WERI-Rb-1 (cell line): Measurements from ENCODE around the gene MAGI2.

Experiments used
- DNase-seq: peaks from one replicate; pipeline ENCODE4 v3.0.0-alpha.2; 2020
- H3K27ac ChIP-seq: fragments of 250-450 bp; sonication (Bioruptor Pico); 2 replicates; pipeline ENCODE4 v1.5.1; 2020; ENCODE audit warnings: mild to moderate bottlenecking, moderate library complexity
- H3K27me3 ChIP-seq: fragments of 250-450 bp; sonication (Bioruptor Pico); 2 replicates; pipeline ENCODE4 v1.5.1; 2021; ENCODE audit warnings: mild to moderate bottlenecking, low read depth, moderate library complexity; ENCODE audit not compliant: insufficient read depth, severe bottlenecking
- H3K36me3 ChIP-seq: fragments of 250-450 bp; sonication (Bioruptor Pico); 2 replicates; pipeline ENCODE4 v1.5.1; 2020; ENCODE audit warnings: mild to moderate bottlenecking, moderate library complexity
- H3K4me3 ChIP-seq: 2 replicates; pipeline ENCODE4 v1.5.1; 2011; ENCODE audit warnings: low read depth, mild to moderate bottlenecking, control low read depth, low read length
- H3K9me3 ChIP-seq: fragments of 250-450 bp; sonication (Bioruptor Pico); 2 replicates; pipeline ENCODE4 v1.5.1; 2021; ENCODE audit warnings: mild to moderate bottlenecking, moderate library complexity; ENCODE audit not compliant: severe bottlenecking
- TF ChIP-seq, protein P1 (sequence below): IDR thresholded peaks from 2 replicates; pipeline ENCODE4 v1.5.1; 2011; ENCODE audit warnings: low read depth, mild to moderate bottlenecking, control low read depth, inconsistent platforms, low read length

The MAGI2 gene

DNA sequence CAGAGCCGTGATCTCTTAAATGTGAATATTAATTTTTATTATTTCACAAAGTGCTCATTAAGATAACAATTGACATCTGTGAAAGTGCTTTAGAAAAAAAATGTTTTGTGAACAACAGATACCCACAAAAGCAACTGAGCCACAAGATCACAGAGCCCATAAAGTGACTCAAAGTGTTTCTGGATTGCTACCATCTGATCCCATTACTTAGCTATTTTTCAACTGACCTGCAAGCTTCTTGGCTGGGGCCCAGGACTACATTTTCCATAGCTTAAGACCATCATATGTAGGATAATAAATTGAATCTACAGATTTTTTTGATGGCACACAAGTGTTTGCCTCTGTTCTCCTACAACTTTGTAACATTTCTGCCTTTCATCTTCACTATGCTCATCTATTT, 980.4 kb downstream of the MAGI2 start:
- H3K27me3 ChIP-seq = no peaks in the 10 kb centered on the region
- no peak overlapping the region for H3K27ac ChIP-seq
- no peak for DNase-seq
- no peaks in the 10 kb centered on the region for H3K9me3 ChIP-seq
- TF ChIP-seq, protein P1, sequence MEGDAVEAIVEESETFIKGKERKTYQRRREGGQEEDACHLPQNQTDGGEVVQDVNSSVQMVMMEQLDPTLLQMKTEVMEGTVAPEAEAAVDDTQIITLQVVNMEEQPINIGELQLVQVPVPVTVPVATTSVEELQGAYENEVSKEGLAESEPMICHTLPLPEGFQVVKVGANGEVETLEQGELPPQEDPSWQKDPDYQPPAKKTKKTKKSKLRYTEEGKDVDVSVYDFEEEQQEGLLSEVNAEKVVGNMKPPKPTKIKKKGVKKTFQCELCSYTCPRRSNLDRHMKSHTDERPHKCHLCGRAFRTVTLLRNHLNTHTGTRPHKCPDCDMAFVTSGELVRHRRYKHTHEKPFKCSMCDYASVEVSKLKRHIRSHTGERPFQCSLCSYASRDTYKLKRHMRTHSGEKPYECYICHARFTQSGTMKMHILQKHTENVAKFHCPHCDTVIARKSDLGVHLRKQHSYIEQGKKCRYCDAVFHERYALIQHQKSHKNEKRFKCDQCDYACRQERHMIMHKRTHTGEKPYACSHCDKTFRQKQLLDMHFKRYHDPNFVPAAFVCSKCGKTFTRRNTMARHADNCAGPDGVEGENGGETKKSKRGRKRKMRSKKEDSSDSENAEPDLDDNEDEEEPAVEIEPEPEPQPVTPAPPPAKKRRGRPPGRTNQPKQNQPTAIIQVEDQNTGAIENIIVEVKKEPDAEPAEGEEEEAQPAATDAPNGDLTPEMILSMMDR = no peak
- no peak overlapping the region for H3K4me3 ChIP-seq
- no peaks in the 10 kb centered on the region for H3K36me3 ChIP-seq

DNA sequence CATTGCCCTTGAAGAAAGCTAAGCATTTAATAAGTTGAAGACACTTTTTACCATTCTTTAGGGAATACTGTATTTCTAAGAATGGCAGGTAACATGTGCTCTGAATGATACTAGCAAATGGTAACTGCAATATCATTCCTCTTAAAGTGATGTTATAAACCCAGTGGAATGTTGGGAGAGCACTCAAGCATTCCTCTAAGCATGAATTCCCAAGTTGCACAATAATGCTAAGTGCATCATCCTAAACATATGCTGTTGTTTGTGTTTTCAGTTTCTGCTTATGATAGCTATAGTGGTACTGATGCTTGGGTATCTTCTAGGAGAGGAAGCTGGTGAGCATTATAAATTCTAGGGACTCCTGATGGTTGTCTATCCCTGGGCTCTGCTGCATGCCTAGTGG, 980.9 kb downstream of the MAGI2 start:
- Histone ChIP-seq H3K36me3 (no peaks in the 10 kb centered on the region), H3K27ac (no peak overlapping the region), H3K27me3 (no peaks in the 10 kb centered on the region), H3K9me3 (no peaks in the 10 kb centered on the region), H3K4me3 (no peak overlapping the region)
- TF ChIP-seq, protein P1 = no peak
- DNase-seq = no peak

DNA sequence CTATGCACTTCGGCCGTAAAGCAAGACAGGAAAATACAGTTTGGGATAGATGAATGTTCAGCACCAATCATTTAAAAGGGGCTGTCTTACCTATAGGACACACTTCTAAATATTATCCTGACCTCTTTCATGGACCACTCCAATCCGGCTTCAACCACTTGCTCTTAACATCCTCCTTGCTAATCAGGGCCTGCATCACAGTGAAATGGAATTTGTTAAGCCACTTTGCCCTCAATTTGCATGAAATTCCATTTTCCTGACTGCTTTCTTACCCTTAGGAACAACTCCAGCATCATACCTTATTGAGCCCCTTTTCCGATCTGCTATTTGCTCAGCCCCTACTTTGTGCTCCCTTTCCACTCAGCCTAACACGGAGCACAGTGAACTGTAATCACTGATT, 987.6 kb downstream of the MAGI2 start:
- TF ChIP-seq, protein P1 = no peak
- Histone ChIP-seq H3K27me3 (no peaks in the 10 kb centered on the region), H3K36me3 (no peaks in the 10 kb centered on the region), H3K4me3 (no peak overlapping the region), H3K9me3 (no peaks in the 10 kb centered on the region), H3K27ac (no peak overlapping the region)
- DNase-seq = no peak

DNA sequence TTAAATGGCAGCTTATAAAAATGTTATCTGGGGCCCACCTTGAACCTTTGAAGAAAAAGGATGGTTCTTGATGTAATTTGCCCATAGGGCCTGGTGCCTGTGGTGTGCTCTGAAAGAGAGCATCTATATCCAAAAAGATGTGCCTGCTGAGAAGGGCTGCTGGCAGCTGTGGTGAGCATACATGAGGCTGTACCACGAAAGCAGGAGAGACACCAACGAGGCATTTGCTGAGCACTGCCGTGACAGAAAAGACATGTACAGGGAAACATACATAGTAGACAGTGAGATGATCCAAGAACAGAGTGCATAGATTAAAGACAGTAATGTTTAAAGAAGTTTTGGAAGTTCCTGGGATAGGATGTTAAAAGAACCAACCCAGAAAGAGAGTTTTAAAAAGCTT, 990.4 kb downstream of the MAGI2 start:
- Histone ChIP-seq H3K9me3 (no peaks in the 10 kb centered on the region), H3K4me3 (no peak overlapping the region), H3K36me3 (no peaks in the 10 kb centered on the region), H3K27me3 (no peaks in the 10 kb centered on the region), H3K27ac (no peak overlapping the region)
- no peak for DNase-seq
- TF ChIP-seq, protein P1 = no peak

GRCh38 chr7:78450706-78451105, 1002.8 kb downstream of the MAGI2 start:
- DNase-seq = no peak
- no peak overlapping the region for H3K4me3 ChIP-seq
- H3K27ac ChIP-seq = no peak overlapping the region
- no peaks in the 10 kb centered on the region for H3K9me3 ChIP-seq
- TF ChIP-seq, protein P1 = no peak
- no peaks in the 10 kb centered on the region for H3K27me3 ChIP-seq
- no peaks in the 10 kb centered on the region for H3K36me3 ChIP-seq

- DNase-seq = no peak
- H3K4me3 ChIP-seq = no peak overlapping the region
- TF ChIP-seq, protein P1 = no peak
Measured at GRCh38 chr7:78448911-78449310, 1004.6 kb downstream of the MAGI2 start.

More at GRCh38 chr7:78448911-78449310, 1004.6 kb downstream of the MAGI2 start:
- no peak overlapping the region for H3K27ac ChIP-seq
- H3K9me3 ChIP-seq = no peaks in the 10 kb centered on the region
- H3K36me3 ChIP-seq = no peaks in the 10 kb centered on the region
- H3K27me3 ChIP-seq = no peaks in the 10 kb centered on the region
